GM19025 (cell line): ENCODE measurements around the gene MVD.

Experiments used
- ATAC-seq: cut with Tn5 transposase; IDR thresholded peaks from one replicate; pipeline ENCODE4 v1.9.1; 2021; ENCODE audit warnings: mild to moderate bottlenecking, low read depth, moderate library complexity; ENCODE audit not compliant: unreplicated experiment

Gene MVD, protein sequence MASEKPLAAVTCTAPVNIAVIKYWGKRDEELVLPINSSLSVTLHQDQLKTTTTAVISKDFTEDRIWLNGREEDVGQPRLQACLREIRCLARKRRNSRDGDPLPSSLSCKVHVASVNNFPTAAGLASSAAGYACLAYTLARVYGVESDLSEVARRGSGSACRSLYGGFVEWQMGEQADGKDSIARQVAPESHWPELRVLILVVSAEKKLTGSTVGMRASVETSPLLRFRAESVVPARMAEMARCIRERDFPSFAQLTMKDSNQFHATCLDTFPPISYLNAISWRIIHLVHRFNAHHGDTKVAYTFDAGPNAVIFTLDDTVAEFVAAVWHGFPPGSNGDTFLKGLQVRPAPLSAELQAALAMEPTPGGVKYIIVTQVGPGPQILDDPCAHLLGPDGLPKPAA

DNA sequence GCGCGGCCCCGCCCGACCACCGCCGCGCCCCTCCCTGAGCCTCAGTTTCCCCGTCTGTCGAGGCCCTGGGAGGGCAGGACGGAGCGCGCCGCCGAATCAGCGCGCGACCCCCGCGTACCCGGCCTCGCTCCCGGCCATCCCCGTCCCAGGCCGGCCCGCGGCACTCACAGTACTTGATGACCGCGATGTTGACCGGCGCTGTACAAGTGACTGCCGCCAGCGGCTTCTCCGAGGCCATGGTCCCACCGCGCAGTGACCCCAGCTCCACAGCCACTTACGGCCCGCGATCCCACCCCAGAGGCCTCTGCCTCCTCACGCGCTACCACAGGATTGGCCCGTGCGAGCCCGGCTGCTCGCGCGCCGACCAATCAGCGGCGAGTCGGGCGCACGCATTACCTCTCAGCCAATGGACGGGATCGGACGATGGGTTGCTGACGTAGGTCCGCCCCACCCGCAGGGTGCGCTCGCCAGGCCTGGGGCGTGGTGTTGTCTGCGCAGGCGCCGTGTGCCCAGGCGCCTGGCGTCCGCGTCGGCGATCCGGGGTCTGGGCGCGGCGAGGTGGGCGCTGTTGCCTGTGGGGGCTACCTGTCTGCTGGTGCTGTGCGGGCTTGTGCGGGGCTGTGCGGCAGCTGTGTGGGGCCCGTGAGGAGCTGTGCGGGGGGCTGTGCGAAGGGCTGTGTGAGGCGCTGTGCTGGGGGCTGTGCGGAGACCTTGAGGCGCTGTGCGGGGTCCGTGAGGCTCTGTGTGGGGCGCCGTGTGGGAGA is at the start of gene MVD:
Gene MVD, minus strand, starts transcription at position 249 of the 764 bp plus-strand sequence. Its CDS starts 11 bp downstream, at position 238.
- peak; percentile 97 for ATAC-seq

DNA sequence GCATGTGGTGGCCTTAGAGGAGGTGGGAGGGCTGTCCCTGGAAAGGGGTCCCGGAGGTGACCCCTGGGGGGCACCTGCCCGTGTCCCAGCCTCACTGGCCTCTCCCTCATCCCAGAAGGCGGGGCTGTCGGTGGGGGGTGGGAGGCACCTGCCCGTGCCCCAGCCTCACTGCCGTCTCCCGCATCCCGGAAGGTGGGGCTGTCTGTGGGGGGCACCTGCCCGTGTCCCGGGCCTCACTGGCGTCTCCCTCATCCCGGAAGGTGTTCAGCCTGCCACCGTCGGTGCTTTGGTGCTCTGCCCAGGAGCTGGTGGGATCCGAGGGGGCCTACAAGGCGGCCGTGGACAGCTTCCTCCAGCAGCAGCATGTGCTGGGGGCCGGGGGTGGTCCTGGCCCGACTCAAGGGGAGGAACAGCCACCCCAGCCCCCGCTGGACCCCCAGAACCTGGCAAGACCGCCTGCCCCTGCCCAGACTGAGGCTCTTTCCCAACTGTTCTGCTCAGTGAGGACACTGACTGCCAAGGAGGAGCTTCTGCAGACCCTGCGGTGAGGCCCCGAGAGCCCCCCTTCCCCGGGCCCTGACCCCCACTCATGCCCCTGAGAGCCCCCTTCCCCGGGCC is 49.6 kb upstream of the MVD start:
- ATAC-seq, result no peak

DNA sequence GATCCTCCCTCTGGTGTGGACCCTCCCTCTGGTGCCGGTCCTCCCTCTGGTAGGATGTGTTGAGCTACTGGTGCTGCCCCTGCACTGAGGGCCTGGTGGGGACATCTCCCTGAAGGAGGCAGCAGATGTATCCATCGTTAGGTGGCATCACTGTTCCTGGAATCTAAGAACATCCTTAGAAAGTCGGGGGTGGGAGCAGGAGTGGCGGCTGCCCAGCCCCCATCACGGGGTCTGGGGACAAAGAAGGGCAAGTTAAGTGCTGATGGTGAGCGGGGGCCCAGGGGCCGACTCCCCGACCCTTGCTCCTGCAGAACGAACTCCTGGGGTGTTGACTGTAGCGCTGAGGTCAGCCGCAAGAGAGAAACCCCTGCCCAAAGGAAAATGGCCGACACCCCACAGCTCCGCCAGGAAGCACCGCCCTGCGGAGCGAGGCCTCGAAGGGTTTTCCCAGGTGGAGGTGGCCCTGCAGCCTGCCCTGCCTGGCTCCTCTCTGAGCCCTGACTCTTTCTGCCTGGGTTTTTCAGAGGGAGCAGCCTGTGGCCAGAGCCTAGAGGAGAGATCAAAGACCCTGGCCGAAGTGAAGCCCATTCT is 49.0 kb upstream of the MVD start:
- no peak for ATAC-seq

DNA sequence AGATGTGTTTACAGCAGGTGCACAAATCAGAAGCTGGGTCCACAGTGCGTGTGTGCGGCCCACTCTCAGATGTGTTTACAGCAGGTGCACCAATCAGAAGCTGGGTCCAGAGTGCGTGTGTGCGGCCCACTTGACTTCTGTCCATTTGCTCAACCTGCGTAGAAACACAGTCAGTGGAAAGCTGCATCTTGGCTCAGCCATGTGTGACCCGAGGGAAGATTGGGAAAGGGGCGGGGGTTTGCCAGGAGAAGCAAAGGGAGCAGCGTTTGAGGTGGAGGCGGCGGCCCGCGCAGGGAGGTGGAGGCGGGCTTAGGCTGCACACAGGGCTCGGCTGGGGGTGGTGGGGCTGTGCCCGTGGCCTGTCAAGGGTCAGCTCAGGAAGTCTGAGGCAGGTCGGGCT is 47.7 kb upstream of the MVD start:
- ATAC-seq, result no peak

DNA sequence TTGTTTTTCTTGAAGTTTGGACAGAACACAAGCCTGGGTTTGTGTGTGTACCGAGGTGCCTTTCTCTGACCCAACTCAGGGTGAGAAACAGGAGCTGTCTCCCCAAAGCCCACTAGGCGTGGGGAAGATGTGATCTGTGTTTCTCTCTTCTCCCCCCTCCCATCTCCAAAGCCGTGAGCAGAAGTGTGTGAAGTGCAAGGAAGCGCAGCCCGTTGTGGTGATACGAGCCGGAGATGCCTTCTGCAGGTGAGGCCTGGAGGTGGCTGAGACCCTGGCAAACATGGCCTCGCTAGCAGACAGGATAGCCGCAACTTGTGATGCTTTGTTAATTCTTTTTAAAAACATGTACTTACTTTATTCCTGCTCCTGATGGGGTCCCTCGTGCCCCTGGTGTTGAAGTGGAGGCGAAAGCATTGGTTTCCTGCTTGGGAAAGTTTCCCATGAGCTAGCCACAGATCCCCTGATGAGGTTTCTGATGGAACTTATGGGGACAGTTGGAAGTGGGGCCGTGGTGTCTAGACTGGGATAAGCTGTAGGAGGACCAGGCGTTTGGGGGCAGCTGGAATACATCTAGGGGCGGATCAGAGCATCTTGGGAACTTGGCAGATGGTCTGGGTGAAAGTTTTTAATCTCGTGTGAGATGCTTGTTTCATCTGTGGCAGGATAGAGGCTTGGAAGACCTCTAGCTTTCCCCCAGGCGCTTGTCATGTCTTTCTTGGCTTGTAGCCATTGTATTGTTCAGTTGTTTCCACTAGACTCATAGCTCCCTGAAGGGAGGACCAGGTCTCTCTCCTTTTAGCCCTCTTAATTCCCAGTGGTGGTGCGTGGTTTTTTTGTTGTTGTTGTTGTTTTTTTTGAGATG is 44.3 kb upstream of the MVD start:
- ATAC-seq, result no peak

DNA sequence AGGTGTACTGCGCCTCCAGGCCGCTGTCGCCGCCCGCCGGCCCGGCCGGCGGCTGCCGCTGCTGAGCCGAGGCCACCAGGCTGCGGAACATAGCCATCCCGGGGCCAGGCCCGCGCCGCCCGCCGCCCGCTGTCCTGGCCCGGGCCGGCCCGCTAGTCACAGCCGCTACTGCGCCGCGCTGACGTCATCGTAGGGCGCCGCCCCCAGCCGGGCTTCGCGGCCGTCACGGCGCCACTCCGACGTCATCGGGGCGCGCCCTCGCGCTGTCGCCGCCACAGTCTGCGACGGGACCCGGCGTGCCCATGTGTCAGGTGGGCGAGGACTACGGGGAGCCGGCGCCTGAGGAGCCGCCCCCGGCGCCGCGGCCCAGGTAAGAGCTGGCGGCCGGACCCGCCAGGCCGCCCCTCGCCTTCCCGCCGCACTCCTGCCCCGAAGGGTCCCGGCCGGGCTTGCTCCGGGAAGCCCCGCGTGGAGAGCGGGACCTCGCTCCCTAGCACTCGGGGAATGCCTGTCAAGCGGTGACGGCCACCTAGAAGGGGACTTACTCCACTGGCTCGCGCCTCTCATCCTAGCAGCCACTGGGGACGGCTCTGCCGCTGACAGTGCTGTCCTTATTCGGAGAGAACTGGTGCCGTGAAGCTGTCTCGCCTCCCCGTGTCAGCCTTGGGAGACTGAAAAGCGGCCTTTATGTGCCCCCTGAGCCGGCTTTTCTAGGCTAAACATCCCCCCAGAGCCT is 43.5 kb upstream of the MVD start, which contains the start of the genes CTU2 and RNF166:
Gene CTU2, plus strand, starts transcription at position 275 of the 736 bp plus-strand sequence. Its CDS starts 28 bp downstream, at position 303.
Gene RNF166, minus strand, starts transcription at position 180 of the 736 bp plus-strand sequence. Its CDS starts 83 bp downstream, at position 97.
- ATAC-seq, result peak; percentile 63

DNA sequence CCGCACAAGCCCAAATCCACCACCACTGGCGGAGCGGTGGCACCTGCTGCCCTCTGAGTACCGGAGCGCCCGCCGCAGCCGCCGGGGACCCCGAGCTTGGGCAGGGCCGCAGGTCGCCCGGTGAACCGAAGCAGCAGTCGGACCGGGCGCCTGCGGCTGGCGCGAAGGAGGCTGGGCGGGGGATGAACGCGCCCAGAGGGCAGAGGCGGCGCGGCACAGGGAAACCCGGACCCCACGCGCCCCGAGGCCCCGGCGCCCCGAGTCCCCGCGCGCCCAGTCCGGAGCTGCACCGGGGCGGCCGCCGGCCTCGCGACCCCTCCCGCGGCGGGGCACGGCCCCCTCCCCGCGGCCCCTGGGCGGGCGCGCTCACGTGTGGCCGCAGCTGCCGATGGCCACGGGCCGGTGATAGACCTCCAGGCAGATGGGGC is 42.9 kb upstream of the MVD start:
- ATAC-seq, result peak; percentile 9

DNA sequence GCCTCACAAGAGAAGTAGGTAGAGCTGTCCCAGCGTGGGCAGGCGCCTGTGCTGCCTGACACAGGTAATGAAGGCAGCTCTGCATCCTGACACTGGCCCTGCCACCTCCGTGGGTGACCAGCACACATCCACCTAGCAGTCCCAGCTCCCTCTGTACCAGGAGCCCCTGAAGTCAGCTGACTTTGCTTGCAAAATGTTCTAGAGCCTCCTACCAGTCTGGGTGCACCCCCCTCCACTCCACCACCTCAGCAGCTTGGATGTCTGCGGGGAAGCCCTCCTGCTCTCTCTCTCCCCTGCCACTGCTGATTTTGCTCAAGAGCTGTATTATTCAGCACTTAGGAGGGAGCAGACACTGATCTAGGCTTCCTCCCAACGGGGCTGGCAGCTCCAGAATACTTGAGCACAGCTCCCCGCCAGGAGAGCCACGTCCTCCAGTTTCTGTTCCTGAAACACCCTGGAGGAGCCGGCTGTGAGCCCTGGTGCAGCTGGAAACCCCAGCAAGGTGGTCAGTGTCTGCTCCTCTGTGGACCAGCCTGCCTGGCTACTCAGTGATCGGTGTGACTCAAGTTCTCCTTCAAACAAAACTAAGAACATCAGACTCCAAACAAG is 42.3 kb upstream of the MVD start:
- ATAC-seq, result no peak

DNA sequence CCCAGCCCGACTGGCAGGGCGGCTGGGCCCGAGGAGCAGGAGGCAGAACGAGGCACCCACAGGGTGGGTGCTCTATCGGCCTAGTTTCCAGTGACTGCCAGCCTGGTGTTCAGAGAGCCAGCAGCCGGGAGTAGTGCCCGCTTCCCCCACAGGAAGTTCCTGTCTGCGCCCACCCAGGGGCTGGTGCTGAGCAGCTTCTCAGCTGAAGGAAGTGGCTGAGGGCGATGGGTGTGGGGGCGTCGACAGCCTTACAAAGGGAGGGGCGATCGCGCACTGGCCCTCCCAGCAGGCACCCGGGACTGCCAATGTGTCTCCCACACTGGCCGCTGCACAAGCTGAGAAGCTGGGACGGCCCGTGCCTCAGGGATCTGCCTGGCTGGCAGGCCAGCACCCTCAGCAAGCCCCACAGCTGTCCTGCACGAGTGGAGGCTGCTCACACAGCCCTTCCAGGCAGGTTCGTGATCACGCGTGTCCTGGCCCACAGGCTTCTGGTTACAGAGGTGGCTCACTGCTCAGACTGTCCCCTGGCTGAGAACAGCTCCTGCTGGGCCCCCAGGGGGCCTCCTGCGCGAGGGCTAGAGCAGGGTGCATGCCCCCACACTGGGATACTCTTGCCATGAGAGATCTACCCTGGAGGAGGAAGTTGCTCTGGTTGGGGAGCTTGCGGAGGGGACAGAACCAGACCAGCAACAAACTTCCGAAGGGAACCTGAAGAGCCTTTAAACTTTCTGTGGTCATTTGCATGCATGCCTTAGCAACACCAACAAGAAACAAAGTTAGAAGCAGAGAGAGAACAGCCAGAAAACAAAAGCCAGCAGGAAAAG is 40.8 kb upstream of the MVD start:
- no peak for ATAC-seq

DNA sequence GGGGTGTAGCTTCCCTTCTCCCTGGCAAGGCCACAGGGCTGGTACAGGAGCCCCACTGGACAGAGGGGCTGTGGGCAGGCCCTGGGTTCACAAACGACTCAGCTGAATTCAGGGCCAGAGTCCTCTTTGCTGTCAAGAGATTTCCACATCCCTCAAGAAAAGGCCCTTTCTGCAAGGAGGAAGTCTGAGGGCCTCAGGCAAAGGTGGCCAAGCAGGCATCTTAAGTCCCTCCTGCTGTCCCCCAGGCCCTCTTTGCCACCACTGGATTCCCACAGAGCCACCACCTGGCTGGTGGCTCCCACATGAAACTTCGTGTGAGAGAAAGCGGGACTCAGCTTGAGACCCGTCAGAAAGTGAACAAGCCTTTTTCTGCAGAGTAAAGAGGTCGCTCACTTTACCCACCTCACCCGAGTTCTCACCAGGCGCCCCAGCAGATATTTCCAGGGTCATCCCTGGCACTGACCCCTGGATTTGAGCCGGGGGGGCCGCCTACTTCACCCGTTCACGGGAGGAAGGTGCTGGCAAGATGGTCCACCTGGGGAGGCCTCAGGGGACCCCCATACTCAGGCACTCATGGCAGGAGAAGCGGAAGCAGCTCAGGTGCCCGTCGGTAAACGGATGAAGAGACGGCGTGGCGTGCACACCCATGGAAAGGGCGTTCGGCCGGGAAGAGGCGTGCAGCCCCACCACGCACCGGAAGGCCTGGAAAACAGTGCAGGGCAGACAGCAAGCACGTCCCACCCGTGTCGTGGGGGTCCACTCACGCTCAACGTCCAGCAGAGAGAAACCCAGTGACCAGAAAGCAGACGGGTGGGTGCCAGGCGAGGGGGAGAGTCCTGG is 39.7 kb upstream of the MVD start:
- ATAC-seq, result no peak

DNA sequence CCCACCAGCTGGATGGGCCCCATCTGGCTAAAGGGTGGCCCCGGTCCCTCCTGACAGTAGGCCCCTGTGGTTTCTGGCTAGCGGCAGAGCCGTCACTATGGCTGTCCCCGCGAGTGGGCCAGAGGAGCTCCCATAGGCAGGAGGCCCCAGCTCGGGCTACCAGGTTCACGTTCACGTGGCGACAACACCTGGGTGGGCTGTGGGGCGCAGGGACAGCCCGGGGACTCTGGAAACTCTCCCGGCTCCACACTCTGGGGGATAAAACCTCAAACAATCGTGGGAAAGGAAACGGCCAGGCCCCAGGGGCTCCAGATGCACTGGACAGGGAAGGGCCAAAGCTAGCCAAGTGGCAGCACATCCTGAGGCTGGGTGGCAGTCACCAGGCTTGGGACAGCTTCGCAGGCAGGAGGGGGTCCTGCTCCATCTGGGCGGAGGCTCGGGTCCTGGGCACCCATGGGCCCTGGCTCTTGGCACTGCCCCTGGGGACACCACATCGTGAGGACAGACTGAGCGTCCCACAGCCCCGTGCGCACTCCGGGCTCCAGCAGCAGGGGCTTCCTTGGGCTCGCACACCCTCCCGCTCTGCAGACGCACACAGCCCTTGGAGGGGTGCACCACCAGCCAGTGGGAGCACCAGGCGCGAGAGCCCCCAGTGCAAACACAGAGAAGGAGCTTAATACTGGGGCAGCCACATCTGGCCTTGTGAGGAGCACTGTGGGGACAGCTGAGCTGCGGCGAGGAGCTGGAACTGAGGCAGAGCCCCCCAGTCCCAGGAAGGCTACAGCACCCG is 38.9 kb upstream of the MVD start:
- ATAC-seq, result no peak

DNA sequence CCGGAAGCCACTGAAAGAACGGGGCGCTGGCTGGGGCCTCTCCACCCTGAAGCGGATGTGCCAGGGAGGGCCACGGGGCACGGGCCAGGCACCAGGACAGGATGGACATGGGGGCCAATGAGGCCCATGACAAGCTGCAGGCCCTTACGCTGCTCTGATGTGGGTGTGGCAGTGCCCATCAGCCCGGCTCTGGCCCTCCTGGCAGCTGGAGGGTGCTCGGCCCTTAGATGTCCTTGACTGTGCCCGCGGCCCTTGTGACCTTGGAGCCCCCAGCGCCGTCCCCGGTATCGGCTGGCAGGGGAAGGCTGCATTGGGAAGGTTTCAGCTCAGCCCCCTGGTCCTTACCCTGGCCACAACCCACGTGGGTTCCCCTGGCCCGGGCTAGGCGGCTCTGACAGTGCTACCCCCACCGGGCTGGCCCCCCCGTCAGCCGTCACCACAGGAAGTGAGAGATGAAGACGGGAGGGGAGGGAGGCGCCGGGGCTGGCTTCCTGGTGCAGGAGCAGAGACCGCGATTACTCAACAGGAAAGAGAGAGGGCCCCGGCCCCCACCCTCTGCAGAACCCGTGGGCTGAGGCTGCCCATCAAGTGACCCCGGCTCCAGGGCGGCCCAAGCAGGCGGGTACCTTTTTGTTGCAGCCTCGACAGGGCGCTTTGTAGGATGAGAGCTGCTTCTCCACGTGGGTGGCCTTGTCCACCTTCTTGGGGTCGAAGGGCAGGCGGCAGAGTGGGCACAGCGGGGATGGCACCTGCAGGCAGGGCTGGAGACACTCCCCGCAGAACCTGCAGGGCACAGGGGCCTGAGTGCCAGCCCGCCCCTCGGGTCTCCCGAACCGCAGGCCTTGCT is 38.0 kb upstream of the MVD start:
- peak; percentile 66 for ATAC-seq

DNA sequence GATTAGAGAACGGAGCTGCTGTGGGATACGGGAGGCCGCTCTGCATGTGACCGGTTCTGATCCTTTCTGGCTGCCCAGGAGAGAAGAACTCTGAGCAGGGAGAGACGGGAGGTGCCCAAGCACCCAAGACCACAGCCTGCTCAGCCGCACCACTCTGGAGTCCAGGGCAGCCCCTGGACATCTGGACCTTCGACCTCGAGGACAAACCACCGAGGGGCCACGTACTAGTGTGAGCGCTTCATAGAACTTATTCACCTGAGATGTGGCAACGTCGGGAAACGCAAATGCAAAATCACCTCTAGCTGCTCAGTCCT is 37.4 kb upstream of the MVD start:
- no peak for ATAC-seq

DNA sequence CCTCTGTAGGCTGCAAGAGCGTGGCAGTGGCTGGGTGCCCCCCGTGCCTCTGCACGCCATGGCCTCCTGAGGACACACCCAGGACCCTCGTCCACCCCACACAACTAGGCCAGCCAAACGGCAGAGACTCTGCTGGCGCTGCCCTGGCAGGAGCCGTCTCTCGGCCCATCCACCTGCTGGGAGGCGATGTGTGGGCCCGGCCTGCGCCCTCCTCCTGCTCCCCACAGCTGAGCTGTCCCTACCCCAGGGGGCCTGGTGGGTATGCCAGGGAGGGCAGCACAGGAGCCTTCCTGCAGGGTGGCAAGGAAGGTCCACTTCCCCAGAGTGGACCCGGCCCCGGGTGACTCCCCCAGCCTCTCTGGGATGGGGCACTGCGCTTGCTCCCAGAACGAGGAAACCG is 36.3 kb upstream of the MVD start:
- no peak for ATAC-seq

DNA sequence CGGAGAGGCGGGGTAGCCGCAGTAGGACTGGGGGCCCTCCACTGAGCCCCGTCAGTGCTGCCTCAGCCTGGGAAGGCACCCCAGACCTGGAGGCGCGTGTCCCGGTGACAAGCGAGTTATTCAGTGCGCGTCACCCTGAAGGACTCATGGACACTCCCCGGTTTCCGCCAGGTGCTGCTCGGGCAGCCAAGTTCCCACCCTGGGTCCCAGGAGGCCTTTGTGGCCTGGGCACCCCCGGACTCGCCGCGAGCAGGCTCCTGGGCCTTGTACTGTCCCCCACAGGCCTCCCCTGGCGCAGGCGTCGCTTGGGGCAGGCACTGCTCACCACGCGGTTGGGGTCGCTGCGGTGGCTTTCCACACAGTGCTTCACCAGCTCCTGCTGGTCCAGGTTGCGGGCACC is 35.8 kb upstream of the MVD start:
- ATAC-seq, result no peak
